NB4 (cell line): ENCODE results near the gene DSPP.

Experiments used
- DNase-seq: peaks from one replicate; pipeline ENCODE4 v3.0.0; 2010; ENCODE audit warnings: low read depth
- H3K4me3 ChIP-seq: one replicate; pipeline ENCODE4 v1.5.1; 2011; ENCODE audit warnings: mild to moderate bottlenecking, low read depth, low read length, moderate library complexity
- CTCF ChIP-seq: IDR thresholded peaks from one replicate; pipeline ENCODE4 v1.5.1; 2012; ENCODE audit warnings: low read depth, low read length
- MAX ChIP-seq: IDR thresholded peaks from 2 replicates; pipeline ENCODE4 v1.6.1; 2011; ENCODE audit warnings: low read depth, low read length
- MYC ChIP-seq: IDR thresholded peaks from 2 replicates; pipeline ENCODE4 v1.6.1; 2011; ENCODE audit warnings: low read depth, low read length
- POLR2A ChIP-seq: IDR thresholded peaks from 2 replicates; pipeline ENCODE4 v1.6.1; 2011; ENCODE audit warnings: mild to moderate bottlenecking; ENCODE audit not compliant: insufficient read length; ENCODE audit errors: extremely low read depth

The DSPP gene

GRCh38 chr4:87579478-87579877 lies 28.9 kb upstream of the DSPP start:
- DNase-seq, result no peak
- no peak for TF ChIP-seq MYC
- TF ChIP-seq CTCF, result no peak
- no peak for TF ChIP-seq POLR2A
- no peak for TF ChIP-seq MAX
- no peak overlapping the region for H3K4me3 ChIP-seq

- H3K4me3 ChIP-seq, result no peak overlapping the region
These were observed 28.3 kb upstream of the DSPP start for GRCh38 chr4:87580057-87580456.

GRCh38 chr4:87584222-87584908 lies 24.0 kb upstream of the DSPP start:
- DNase-seq, result no peak
- no peak for TF ChIP-seq CTCF
- no peak for TF ChIP-seq POLR2A
- no peak for TF ChIP-seq MYC
- no peak for TF ChIP-seq MAX
- H3K4me3 ChIP-seq, result no peak overlapping the region

More at GRCh38 chr4:87580057-87580456, 28.3 kb upstream of the DSPP start:
- TF ChIP-seq POLR2A (no peak), MAX (no peak), MYC (no peak), CTCF (no peak)
- no peak for DNase-seq

- DNase-seq, result peak; percentile 4
- no peak overlapping the region for H3K4me3 ChIP-seq
- no peak for TF ChIP-seq CTCF
- TF ChIP-seq POLR2A, result no peak
- no peak for TF ChIP-seq MYC
- TF ChIP-seq MAX, result no peak
These were observed 18.8 kb upstream of the DSPP start for GRCh38 chr4:87589531-87589930.

GRCh38 chr4:87592124-87592523 lies 16.2 kb upstream of the DSPP start:
- TF ChIP-seq CTCF, result no peak
- TF ChIP-seq MYC, result no peak
- TF ChIP-seq POLR2A, result no peak
- no peak for TF ChIP-seq MAX
- DNase-seq, result no peak
- H3K4me3 ChIP-seq, result no peak overlapping the region

- no peak for DNase-seq
- no peak overlapping the region for H3K4me3 ChIP-seq
- TF ChIP-seq POLR2A (no peak), CTCF (no peak), MAX (no peak), MYC (no peak)
These were observed 7.0 kb upstream of the DSPP start for GRCh38 chr4:87601361-87601760.
